HG03442 (cell line): ENCODE results near the gene ADGRL4.

Source experiments
- ATAC-seq: cut with Tn5 transposase; IDR thresholded peaks from one replicate; pipeline ENCODE4 v1.9.1; 2021; ENCODE audit warnings: mild to moderate bottlenecking, moderate library complexity; ENCODE audit not compliant: unreplicated experiment

Gene ADGRL4

DNA sequence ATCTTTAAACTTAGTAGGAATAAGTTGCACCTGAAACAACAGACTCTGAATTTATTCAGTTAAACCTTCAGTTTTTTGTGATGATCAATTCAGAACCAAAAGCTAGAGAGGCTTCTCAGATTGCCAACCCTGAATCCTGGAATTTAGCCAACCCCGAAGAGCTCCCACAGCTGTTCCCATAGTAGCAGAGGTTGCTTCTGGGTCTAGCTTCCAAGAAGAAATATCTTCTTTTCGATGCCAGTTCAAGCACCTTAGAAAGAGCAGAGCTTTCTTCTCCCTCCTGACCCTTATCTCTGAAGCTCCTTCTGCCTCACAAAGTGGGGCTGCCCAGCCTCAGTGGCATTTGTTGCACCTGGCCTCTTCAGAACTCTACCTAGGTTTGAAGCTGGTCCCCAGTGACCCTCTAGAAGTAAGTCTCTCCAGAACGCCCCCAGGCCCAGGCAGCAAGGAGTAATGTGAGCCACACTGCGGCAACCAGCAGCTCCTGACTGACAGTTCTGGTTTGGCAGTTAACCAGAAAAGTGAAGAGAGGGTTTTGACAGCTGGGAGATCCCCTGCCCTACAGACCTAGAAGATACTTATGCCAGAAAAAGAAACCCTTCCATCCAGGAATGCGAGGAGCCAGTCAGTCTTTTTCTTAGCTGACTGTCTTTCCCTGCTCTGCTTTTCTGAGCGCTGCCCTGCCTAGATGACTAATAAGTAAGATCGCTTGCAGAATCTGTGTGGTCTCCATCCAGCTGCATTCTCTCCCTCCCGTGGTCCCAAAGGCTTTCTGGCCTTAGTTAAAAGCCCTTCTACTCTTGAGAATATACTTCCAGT is 165.9 kb downstream of the ADGRL4 start:
- no peak for ATAC-seq
